ENCODE data around the gene TNNT2. TPM values are rescaled to one million over a fixed set of nuclear protein-coding genes. Genes with fewer than 3 reads are reported as not detected.

TNNT2 gene
- total and polyA plus RNA-seq, 2 of the 8 experiments (the other 6 are each of a cell fraction or from before 2014, with no cell fraction given): 3.1 to 21.0 TPM

GRCh38 chr1:201325678-201326060 is 51.8 kb downstream of the TNNT2 start:
- Histone ChIP-seq H3K4ac (replicated peaks; ENCODE audit: insufficient read length, low read depth, low read length) (no peak overlapping the region), H2BK12ac (ENCODE audit: low read depth, low read length) (no peak overlapping the region), H2AK5ac (ENCODE audit: low read depth, low read length) (no peak overlapping the region), H2BK120ac (replicated peaks; ENCODE audit: low read depth, low read length) (no peak overlapping the region), H3K4me2 (ENCODE audit: insufficient read depth in 1 of 2, low read depth in 2 of 2, low read length in 2 of 2) (no peak overlapping the region), H3K23ac (ENCODE audit: insufficient read length) (no peak overlapping the region), H3K4me3 (ENCODE audit: extremely low read depth in 1 of 4, insufficient read depth in 2 of 4, low read depth in 3 of 4, low read length in 4 of 4) (no peak overlapping the region), H4K5ac (ENCODE audit: insufficient read length, low read depth, low read length) (no peak overlapping the region), H2BK5ac (ENCODE audit: low read depth, low read length) (no peak overlapping the region), H3K9me3 (ENCODE audit: insufficient read depth in 2 of 2, low read depth in 1 of 2, low read length in 1 of 2) (no peaks in the 10 kb centered on the region), H2BK20ac (ENCODE audit: low read length) (no peak overlapping the region), H3K79me1 (ENCODE audit: low read depth, low read length) (no peaks in the 10 kb centered on the region), H3K27ac (ENCODE audit: low read depth, low read length) (no peak overlapping the region), H3K36me3 (ENCODE audit: control insufficient read depth in 2 of 4, insufficient read depth in 4 of 4, low read length in 3 of 4) (no peaks in the 10 kb centered on the region), H3K9ac (replicated peaks in 1 of 4; ENCODE audit: extremely low read depth in 1 of 4, low read depth in 3 of 4, low read length in 3 of 4) (no peak overlapping the region), H3K18ac (ENCODE audit: extremely low read depth, low read length) (no peak overlapping the region), H3K27me3 (replicated peaks in 1 of 4; ENCODE audit: control insufficient read depth in 3 of 4, extremely low read depth in 1 of 4, insufficient read depth in 3 of 4, low read length in 3 of 4) (no peaks in the 10 kb centered on the region; a peak in 1 of 7 replicates), H3K79me2 (ENCODE audit: control insufficient read depth in 1 of 2, insufficient read depth in 2 of 2, low read length in 2 of 2) (no peaks in the 10 kb centered on the region), H3K4me1 (replicated peaks in 1 of 4; ENCODE audit: control insufficient read depth in 3 of 4, insufficient read depth in 4 of 4, low read length in 3 of 4) (no peaks in the 10 kb centered on the region; a peak in 1 of 7 replicates), H4K8ac (ENCODE audit: extremely low read depth, insufficient read depth, low read length) (no peak overlapping the region), H4K91ac (replicated peaks; ENCODE audit: insufficient read length, low read length) (no peak overlapping the region), H3K14ac (ENCODE audit: insufficient read length) (no peak overlapping the region), H4K20me1 (replicated peaks in 1 of 2; ENCODE audit: control insufficient read depth in 1 of 2, insufficient read depth in 2 of 2, low read length in 2 of 2) (no peaks in the 10 kb centered on the region), H2AFZ (ENCODE audit: low read length) (no peak overlapping the region), H2BK15ac (ENCODE audit: low read length) (no peak overlapping the region), H3K56ac (replicated peaks; ENCODE audit: insufficient read length, low read depth, low read length) (no peak overlapping the region), H3K23me2 (ENCODE audit: low read depth, low read length) (no peaks in the 10 kb centered on the region)
- FAIRE-seq: no peak
- no peak for DNase-seq (ENCODE audit: low read depth in 1 of 2, low spot score in 2 of 2)
- CTCF ChIA-PET (ENCODE audit: partially characterized antibody): interaction anchor here (1.5 to 3.0 kb wide), 7 partner anchors 14 to 95 kb away, joined by 3 to 18 read pairs (median 11); no protein-coding TSS in a partner anchor
- WGBS, 2 experiments (ENCODE audit: extremely low coverage in 1 of 2, insufficient coverage in 1 of 2, insufficient read length in 1 of 2, insufficient replicate concordance in 2 of 2, low coverage in 1 of 2, low lambda C conversion rate in 2 of 2, missing lambda C conversion rate in 1 of 2): 85% methylated on average over 8 of the region's 8 CpGs; no CpG with 5 or more reads in 1 of the 2 experiments
- POLR2A ChIA-PET (ENCODE audit: partially characterized antibody): no interaction called here
- TF ChIP-seq JUND (IDR thresholded peaks at IDR 0.05; ENCODE audit: low read length): no peak
- no peak for TF ChIP-seq CEBPB (IDR thresholded peaks at IDR 0.05; ENCODE audit: low read depth, low read length)
- no peak for TF ChIP-seq RFX5 (IDR thresholded peaks at IDR 0.05; ENCODE audit: borderline replicate concordance, low read depth, low read length)
- TF ChIP-seq SP2 (IDR thresholded peaks at IDR 0.05; ENCODE audit: low read length): no peak
- no peak for TF ChIP-seq KDM4A (IDR thresholded peaks at IDR 0.05; ENCODE audit: low read depth, low read length, severe bottlenecking)
- no peak for TF ChIP-seq ASH2L (IDR thresholded peaks at IDR 0.05; ENCODE audit: low read length)
- no peak for TF ChIP-seq SIX5 (IDR thresholded peaks at IDR 0.05; ENCODE audit: low read depth, low read length)
- no peak for TF ChIP-seq GTF2F1 (IDR thresholded peaks at IDR 0.05; ENCODE audit: borderline replicate concordance, low read depth, low read length)
- no peak for TF ChIP-seq PHF8 (conservative IDR thresholded peaks at IDR 0.05; ENCODE audit: low read depth, low read length)
- no peak for TF ChIP-seq CTBP2 (IDR thresholded peaks at IDR 0.05; ENCODE audit: borderline replicate concordance, insufficient read depth, insufficient read length, low read length)

Measured in H1 (cell line).